HG03103 (cell line): Measurements from ENCODE around the gene CAMTA1.

Source experiments
- ATAC-seq: cut with Tn5 transposase; IDR thresholded peaks from one replicate; pipeline ENCODE4 v1.9.1; 2021; ENCODE audit warnings: low read depth; ENCODE audit not compliant: unreplicated experiment

Gene CAMTA1

DNA sequence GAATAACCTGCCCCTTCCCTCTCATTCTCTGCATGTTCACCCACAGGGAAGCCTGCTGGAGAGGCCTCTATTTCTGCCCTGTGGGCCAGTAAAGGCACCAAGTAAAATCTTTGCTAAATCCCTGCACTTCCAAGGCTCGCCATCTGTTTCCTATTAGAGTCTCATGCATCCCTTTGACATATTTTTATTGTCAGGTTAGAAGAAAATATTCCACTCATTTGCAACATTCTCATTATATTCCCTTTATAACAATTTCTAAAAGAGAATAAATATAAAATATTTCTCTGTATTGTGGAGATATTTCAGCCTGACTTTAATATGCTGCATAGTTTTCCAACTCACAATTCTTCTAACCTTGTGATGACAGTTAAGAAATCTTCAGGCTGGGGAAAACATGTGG lies 645.4 kb downstream of the CAMTA1 start:
- no peak for ATAC-seq

DNA sequence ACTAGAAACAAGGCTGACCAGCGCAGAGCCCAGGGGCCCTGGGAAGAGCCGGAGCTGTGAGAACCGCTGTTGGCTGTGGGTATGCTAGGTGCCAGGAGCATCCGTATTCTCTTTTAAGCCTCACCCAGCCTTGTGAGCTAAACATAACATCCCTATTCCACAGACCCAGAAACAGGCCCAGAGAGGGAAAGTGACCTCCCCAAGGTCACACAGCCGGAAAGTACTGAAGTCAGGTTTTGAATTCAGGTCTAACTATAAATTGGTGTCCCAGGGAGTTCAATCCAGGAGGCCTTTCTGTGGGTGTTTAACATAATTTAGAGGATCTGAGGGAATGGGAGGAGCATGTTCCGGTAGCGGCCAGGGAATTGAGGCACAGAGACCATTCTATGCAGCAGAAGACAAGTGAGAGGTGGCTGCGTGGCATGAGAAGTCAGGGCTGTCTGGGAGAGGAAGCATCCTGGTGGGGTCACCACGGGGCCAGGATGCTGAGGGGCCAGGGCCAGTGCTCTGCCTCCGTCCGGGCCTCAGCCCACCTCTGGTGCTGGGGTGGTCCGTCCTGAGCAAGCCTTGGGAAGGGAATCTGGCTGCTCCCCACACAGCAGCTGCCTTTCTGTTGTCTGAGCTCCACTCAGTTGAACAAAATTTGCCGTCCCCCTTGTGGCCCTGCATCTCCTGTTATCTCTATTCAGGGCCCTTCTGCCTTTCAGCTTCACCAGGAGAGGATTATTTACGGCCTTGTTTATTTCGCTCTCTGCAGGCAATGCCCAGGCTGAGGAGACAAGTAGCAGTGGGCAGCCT lies 647.0 kb downstream of the CAMTA1 start:
- no peak for ATAC-seq

DNA sequence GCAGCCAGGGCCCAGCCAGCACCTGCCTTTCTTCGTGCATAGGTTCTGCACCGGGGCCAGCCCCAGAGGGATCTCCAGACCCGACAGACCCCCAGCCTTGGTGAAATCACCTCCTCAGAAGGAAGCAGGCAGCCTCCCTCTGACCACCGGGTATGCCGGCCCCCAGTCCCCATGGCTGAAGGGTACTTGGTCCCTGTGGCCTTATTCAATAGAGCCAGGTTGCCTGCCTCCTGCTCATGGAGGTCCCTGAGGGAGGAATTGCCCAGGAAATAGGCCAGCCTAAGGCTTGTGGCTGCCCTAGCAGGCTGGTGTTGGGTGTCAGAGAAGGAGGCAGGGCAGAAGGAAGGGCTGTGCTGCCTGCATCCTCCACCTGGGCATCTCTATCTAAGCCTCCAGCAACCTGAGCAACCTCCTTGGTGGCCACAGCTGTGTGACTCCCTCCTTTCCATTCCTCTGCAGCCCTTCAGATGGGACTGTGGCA lies 647.7 kb downstream of the CAMTA1 start:
- no peak for ATAC-seq

DNA sequence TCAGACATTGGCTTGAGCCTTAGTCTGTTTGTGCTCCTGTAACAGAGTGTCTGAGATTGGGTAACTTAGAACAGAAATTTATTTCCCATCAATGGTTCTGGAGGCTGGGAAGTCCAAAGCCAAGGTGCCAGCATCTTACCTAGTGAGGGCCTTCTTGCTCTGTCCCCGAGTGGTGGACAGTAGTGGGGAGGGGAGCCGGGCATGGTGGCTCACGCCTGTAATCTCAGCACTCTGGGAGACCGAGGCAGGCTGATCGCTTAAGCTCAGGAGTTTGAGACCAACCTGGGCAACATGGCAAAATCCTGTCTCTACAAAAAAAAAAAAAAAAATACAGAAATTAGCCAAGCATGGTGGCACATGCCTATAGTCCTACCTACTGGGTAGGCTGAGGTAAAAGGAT lies 649.3 kb downstream of the CAMTA1 start:
- no peak for ATAC-seq

DNA sequence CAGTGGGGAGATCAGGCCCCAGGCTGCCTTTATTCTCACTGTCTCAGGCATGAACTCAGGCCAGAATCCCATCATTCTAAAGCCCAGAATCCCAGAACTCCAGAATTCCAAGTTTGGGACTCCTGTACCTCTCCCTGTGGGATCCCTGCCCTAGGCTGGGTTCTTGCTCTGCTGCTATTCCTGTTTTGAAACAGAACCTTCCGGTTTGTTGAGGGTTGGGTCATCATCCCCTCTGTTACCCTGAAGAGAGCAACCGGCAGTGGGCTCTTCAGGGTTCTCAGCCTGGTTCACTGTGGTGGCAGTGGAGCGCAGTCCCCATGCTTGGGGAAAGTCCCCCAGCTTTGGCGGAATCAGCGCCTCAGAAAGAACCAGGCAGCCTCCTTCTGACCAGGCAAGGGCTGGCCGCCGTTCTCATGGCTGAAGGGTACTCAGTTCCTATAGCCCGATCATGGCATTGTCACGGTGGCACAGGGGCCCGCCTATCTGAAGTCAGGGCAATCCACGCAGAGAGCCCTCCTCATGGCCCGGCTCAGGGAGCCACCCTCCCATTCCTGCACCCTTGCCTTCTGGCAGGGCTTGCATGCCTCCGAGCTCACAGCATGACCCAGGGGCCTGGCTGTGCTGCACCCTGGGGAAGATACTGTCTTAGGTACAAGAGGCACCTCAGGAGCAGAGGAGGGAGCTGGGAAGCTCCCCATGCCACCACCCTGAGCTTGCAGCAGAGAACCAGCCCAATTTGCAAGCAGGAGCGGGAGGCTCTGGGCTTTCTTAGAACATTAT lies 650.2 kb downstream of the CAMTA1 start:
- ATAC-seq = no peak

DNA sequence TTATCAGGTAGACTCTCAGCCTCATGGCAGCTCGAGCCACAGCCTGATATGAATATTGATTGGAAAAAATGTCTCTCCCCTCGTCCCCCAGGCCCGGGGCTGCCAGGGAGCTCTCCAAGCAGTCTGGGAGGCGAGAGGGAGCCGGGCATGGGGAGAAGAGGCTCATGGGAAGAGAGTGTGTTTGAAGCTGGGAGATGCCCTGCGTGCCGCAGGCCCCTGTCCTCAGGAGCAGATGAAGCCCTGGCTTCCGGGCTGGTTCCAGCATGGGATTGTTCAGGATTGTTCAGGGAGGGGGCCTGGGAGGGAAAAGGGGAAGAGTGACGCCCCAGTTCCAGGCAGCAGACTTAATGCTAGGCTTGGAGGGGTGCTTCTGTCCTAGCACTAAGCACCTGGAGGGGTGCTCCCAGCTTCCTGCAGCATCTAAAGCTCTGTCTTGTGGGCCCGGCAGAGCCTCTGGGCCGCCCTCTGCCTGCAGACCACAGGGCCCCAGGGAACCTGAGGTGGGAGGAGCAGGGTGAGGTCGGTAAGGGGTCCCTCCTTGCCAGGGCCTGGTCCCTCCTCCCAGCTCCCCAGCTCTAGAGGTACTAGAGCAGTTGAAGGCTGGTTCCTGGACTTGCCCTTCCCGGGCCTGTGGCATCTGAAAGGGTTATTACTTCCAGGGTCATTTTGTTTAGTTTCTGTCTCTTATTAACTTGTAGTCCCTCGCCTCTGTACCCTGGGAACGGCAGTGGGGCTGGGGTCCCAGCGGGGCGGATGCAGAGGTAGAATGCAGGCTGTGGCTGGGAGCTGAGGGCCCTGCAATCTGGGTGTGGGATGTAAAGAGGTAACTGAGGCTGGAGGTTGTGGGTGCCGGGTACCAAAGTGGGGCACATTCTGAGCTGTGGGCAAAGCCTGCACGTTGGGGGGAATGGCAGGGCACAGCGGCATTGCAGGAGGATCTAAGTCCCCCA lies 651.1 kb downstream of the CAMTA1 start:
- no peak for ATAC-seq

DNA sequence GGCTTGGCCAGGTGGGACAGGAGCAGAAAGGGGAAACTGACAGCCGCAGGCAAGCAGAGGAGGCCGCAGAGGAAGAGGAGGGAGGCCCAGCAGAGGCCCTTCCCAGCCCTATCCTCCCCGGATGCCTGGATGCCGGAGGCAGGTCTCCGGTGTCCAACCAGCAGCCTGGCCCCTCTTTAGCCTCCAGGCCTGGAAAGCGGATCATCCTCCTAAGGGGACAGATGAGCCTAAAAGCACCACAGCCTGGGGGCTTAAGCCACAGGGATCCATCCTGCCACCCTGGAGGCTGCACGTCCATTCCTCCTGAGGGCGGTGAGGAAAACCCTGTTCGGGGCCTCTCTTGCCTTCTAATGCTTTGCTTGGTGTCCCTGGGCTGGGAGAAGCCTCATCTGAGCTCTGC lies 651.8 kb downstream of the CAMTA1 start:
- no peak for ATAC-seq

DNA sequence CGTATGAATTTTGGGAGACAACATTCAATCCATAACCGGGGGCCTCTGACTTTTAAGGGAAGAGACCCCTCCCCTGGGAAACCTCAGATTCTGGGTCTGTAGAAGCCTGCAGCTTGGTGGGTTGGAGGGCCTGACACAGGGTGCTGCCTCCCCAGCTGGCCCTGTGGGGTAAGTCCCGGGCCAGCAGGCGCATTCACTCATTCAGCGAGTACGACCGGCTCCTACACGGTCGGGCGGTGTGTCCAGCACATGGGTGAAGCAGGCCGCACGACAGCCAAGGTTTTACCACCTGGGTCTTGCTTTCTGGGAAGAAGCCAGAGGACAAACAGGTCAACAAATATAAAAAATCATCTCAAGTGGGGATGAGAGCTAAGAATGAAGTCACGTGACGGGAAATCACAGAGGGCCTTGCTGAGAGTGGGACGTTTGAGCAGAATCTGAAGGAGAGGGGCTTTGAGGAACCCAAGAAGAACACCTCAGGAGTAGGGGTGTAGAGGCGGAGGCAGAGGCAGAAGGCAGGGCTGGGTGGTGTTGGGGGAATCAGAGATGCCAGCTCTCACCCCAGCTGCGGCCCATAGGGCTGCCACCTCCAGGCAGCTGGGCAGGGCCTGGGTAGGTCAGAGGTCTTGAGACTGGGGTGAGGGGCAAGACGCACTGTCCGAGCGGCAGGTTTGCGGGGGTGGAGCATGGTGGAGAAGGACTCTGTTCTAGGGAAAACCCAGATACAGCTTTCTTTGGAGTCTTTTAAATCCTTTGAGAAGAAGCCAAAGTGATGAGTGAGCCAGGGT lies 652.5 kb downstream of the CAMTA1 start:
- no peak for ATAC-seq

DNA sequence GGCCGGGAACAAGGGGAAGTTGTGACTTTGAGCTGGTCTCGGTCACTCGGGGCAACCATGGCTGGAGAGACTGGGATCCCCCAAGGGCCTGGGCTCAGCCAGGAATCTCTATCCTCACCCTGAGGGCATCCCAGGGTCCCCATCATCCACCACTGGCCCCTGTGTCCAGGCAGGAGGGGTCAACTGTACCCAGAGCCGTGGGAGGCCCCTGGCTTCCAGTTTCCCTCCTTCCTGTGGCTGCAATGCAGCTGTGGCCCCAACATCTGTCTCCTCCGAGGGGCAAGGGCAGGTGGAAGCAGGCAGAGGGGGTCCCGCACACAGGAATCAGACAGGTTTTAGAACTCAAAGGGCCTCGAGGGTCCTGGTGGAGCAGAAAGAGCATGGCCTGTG lies 653.1 kb downstream of the CAMTA1 start:
- ATAC-seq = no peak

DNA sequence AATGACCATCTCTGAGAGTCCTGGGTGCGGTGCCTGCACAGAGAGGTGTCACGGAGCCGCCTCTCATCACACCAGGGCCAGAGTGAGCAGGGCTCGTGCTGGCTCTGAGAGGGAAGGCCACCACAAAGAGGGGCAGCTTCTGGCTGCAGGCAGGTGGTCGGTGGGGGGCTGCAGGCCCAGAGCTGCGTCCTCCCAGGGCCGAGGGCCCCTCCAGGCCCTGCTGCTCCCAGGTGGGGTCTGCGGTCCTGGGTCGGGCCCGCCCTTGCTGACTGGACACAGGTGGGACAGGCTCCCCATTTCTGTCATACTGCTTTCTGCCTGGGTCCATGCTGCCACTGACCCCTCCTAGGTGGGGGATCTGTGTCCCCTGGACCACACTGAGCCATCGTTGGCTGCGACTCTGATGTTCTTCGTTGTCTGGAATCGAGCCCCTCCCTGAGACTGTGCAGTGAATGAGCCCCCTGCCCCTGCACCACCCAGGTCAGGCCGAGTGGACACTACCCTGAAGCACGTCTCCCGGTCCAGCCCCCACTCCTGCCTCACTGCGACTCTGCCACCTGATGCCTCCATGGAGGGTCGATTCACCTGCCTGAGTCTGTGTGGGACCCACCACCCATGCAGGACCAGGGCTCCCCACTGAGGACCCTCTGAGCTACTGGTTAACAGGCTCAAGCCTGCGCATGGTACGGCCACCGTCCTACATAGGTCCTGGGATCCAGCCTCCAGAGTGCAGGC lies 653.8 kb downstream of the CAMTA1 start:
- no peak for ATAC-seq

DNA sequence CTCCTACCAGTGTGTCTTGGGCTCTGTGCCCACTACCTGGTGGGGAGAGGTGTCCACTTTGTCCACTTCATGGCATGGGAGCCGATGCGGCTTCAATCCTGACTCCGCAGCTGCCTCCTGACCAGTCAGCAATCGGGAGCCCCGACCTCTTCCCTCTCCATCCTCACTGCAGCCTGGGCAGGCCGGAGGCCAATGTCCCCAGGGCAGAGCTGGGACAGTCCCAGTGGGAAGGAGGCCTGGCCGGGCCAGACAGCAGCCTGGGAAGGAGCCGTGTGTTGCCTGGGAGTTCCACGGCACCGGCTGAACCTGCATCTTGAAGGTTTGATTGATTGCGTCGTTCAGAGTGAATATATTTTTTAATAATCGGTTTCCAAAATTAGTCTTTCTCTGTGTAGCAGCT lies 654.9 kb downstream of the CAMTA1 start:
- ATAC-seq = no peak

DNA sequence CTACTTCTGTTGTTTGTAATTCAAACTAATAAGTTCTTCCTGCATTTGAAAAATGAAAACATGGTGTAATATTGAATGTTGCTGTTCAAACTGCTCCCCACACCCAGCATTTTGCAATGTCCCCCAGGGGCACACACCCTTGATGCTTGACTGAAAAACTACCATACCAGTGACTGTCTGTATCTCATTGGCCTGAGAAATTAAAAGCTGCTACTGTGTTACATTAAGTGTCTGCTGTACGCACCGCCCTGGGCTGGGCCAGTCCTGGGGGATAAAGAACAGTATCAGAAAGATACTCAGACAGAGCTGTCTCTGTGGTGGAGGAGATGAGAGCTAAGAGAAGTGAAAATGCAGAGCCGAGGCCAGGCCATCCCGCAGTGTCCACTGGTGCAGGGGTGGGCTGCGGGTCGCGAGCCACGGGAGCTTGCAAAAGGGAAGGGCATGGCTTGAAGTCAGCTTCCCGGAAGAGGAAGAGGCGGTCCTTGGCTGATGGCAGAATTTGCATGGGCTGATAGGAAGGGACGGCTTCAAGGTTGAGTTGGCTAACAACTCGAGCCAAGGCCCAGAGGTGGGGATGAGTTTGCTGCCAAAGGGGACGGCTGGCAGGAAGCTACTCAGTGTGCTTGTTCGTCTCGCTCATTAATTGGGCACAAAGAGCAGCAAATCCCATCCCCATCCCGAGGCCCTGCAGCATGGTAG lies 656.0 kb downstream of the CAMTA1 start:
- ATAC-seq = no peak

DNA sequence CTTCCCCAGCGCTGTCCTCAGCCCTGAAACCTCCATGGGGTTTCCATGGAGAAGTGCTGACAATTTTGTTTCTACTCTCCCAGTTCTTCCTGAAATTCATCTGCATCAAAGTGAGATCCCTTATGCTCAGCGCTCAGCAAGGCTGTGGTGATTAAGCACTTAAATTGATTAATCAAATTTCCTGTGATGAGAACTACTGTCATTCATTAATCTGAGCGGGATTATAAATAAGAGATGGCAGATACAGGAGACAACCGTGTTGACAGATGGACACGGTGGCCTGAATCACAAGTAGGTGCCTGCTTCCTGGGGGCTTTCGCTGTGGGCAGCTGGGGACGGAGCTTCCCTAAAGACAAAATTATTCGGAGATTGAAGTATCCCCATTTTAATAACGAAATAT lies 656.8 kb downstream of the CAMTA1 start:
- ATAC-seq = no peak

DNA sequence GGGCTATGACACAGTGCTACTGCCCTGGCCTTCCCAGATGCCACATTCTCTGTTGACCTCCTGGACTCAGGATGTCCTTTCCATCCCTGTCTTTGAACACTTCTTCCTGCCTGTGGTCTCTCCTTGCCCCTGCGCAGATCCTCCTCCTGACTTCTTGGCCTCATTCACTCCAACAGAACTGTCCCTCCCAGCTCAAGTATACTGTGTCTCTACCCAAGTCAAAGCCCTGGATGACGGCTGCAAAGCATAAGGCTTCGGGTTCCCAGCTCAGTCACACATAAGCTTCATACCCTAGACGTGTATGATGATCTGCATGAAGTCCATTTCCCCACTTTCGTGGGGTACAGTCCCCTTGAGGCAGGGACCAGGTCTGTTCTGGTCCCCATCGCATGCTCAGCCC lies 657.7 kb downstream of the CAMTA1 start:
- ATAC-seq = no peak

DNA sequence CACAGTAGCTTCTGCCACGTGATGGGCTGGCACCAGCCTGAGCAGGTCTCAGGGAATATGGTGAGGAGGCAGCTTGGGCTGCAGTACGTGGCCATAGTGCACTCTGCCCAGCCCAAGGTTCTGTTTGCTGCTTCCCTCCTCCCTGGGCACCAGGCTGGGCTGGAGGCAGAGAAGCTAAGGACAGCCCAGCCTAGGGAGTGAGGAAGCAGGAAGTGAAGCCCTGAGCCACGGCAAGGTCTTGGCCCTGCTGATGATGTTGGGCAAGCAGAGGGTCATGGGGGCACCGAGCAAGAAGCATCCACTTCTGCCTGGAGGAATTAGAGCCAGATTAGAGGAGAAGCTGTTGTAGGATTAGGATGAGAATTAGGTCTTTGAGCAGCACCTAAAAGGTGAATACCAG lies 659.1 kb downstream of the CAMTA1 start:
- ATAC-seq = no peak

DNA sequence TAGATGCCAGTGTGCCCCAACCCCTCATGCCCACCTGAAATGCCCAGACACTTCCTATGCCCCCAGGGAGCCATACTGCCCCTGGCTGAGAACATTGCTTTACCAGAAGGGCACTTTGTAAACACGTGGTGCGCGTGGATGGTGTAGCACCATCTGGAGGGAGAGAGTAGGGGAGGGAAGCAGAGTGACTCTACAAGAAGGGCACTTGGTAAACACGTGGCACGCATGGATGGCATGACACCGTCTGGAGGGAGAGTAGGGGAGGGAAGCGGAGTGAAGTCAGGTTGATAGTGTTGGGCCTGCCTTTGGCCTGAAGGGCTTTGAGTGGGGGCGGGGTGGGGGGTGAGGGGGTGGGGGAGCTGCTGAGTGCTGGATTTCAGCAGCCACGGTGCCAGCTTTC lies 661.8 kb downstream of the CAMTA1 start:
- no peak for ATAC-seq

DNA sequence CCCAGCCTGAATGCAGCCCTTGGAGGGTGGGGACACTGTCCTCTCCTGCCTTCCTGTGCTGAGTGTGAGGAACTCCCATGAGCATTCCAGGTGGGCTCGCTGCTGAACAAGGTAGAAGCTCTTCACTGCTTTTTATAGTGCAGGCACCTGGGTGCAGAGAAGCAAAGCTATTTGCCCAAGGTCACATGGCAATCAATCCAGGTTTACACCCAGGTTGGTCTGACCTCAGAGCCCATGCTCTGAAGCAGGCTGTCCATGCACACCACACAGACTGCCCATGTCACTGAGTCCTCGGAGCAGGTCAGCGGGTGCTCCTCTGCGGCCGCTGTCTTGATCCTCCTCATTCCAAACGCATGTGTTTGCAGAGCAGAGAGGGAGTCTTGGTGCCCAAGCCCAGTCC lies 662.5 kb downstream of the CAMTA1 start:
- ATAC-seq = no peak

DNA sequence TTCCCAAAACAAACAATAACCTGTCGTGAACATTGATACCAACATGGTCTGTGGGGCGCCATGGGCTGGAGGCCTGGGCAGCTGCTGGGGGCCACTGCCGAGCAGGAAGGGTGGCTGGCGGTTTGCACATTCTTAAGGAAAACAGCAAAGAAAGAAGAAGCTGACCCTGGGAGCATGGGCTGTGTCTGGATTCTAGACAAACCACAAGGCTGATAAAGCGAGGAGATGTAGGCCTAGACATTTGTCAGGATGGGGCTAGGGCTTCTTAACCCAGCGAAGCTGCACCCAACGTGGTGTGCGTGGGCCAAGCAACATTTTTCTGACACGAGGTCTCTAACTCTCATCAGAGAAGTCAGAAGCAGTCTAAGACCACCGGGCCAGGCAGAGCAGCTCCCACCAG lies 663.7 kb downstream of the CAMTA1 start:
- no peak for ATAC-seq

DNA sequence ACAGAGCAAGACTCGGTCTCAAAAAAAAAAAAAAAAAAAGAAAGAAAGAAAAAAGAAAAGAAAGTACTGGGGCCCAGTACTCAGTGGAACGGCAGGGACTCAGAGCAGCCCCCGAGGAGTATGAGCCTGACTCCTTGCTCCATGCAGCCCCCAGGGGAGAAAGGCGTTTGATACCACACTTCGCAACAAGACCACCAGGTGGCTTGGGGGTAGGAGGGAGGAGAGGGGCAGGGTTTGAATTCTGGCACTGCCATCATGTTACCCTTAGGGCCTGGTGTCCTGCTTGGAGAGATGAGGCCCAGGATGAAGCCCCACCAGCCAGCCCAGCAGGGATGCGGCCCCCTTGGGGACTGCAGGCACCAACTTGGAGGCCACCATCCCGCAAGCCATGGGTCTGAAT lies 664.5 kb downstream of the CAMTA1 start:
- no peak for ATAC-seq
